ENCODE results near the gene NCCRP1.
A peak's percentile ranks its signal among the peaks of the same experiment; 100 is the strongest.

NCCRP1 gene

DNA sequence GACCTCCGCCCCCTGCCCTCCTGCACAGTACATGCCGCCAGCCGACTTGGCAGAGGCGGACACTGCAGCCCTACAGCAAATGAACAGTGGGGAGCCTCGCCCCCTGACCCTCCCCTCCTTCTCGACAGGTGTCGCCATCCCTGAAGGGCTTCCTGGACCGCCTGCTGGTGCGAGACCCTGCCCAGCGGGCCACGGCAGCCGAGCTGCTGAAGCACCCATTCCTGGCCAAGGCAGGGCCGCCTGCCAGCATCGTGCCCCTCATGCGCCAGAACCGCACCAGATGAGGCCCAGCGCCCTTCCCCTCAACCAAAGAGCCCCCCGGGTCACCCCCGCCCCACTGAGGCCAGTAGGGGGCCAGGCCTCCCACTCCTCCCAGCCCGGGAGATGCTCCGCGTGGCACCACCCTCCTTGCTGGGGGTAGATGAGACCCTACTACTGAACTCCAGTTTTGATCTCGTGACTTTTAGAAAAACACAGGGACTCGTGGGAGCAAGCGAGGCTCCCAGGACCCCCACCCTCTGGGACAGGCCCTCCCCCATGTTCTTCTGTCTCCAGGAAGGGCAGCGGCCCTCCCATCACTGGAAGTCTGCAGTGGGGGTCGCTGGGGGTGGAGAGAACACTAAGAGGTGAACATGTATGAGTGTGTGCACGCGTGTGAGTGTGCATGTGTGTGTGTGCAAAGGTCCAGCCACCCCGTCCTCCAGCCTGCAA is 18.3 kb upstream of the NCCRP1 start:
- no peak overlapping the region for H3K27ac ChIP-seq
- DNase-seq (ENCODE audit: low read depth, low spot score), result no peak

DNA sequence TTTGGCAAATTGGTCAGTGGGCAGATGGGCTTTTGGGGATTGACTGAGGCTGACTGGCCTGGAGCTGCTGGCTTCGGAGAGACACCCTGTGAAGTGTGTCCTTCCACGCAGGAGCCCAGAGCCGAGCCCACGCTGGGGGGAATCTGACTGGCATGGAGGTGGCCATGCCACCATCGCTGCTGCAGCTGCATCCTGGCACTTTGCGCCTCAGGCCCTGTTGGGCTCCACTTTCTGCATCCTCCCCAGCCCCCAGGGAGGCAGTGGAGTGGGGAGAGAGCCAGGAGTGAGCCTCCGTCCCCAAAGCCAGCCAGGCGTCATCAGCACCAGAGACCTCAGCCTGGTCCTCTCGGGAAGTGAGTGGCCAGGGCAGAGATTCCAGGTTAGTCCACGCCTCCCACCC is 17.0 kb upstream of the NCCRP1 start:
- no peak overlapping the region for H3K27ac ChIP-seq
- DNase-seq (ENCODE audit: low read depth, low spot score), result no peak

DNA sequence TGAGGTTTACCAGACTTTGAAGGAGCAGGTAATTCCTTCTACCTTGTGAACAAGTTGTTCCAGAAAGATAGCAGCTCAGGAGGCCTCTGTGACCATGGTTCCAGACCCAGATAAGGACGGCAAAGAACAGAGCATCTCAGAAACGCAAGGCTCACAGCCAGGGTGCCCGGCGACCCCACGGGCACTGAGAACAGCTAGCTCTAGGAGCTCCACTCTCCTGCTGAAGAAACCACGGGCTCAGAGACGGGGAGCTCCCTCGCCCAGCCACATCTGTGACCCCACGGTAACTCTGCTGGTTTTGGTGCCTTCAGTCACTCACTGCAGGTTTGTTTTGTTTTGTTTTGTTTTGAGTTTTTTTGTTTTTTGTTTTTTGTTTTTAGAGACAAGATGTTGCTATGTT is 16.0 kb upstream of the NCCRP1 start:
- no peak overlapping the region for H3K27ac ChIP-seq
- no peak for DNase-seq (ENCODE audit: low read depth, low spot score)

DNA sequence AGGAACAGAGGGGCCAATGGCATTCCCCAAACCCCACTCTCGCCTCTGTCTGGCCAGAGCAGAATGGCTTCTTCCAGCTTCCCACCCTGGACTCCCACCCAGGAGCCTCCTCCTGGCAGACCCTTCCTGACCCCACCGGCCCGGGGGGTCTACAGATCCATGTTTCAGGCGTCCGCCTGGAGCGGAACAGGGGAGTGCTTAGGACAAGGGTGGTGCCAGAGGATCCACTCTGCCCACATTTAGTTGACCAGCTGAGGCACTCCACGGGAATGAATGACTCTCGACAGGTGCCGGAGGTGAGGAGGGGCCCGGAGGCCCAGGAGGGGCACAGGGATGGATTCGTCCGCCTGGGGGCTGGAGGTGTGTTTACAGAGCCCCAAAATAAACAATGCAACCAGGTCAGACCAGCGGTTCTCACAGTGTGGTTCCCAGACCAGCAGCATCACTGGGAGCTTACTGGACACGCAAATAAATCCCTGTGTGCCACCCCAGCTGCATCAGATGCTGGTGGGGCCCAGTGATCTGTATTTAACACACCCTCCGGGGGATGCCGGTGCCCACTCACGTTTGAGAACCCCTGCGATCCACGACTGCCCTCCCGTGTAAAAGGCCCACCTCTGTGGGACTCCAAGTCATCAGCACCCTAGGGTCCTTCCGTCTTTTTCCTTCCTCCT is 15.1 kb upstream of the NCCRP1 start:
- H3K27ac ChIP-seq, result no peak overlapping the region
- no peak for DNase-seq (ENCODE audit: low read depth, low spot score)

DNA sequence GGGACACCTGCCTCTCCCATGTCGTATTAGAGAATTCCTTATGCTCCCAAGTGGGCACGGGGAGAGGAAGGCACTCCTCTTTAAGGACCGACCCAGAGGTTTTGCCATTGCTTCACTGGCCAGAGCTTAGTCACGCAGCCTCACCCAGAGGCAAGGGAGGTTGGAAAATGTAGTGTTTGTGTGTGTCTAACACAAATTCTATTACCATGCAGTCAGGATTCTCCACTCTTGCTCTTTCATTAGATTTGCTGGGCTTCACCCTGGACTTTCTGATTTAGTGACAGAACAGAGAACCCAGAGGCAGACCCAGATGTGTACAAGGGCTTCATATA is 14.6 kb upstream of the NCCRP1 start:
- no peak for DNase-seq (ENCODE audit: low read depth, low spot score)
- H3K27ac ChIP-seq, result no peak overlapping the region

DNA sequence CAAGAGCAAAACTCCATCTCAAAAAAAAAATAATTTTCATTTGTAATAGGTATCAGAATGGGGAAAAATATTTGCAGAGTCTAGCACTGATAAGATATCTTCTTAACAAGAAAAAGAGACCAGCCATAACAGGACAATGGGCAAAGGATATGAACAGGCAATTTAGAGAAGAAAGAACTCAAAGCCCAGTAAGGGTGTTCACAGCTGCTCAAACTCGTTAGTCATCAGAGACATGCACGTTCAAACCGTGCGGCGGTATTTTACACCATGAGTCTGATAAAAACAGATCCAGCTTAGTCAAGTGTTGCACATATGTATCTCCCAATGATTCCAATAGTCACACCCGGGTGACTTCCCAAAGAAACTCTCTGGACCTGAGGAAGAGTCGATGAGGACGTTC is 13.7 kb upstream of the NCCRP1 start:
- DNase-seq (ENCODE audit: low read depth, low spot score), result no peak

DNA sequence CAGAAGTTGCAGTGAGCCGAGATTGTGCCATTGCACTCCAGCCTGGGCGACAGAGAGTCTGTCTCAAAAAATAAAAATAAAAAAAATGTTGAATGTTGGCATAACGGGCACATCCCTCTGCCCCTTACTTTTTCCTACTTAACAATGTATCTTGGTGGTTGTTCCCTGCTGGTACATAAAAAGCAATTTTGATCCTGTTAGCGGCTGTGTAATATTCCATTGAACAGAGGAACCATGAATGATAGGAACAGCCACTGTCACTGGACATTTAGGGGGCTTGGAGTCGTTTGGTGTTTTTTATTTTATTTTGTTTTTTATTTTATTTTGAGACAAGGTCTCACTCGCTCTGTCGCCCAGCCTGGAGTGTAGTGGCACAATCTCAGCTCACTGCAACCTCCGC is 10.4 kb upstream of the NCCRP1 start:
- H3K27ac ChIP-seq, result no peak overlapping the region
- DNase-seq (ENCODE audit: low read depth, low spot score), result no peak

More for the DNA sequence above, 13.7 kb upstream of the NCCRP1 start:
- no peak overlapping the region for H3K27ac ChIP-seq

DNA sequence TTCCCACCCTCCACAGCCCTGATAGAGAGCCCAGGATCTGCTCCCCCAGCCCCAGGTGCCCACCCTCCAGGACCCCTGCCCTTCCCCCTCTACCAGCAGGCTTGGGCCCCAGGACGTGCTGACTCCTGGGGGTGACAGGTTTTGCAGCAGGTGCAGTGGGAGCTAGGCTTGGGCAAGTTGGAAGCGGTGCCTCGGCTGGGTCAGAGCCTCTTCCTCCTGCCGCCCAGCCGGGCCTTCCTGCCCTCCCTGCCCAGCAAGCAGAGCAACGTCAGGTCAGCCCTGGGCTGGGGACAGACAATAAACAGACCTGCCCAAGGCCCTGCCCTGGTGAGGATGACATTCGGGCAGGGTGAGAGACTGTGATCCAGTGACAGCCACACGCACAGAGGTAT is 9.2 kb upstream of the NCCRP1 start:
- H3K27ac ChIP-seq, result no peak overlapping the region
- no peak for DNase-seq (ENCODE audit: low read depth, low spot score)

DNA sequence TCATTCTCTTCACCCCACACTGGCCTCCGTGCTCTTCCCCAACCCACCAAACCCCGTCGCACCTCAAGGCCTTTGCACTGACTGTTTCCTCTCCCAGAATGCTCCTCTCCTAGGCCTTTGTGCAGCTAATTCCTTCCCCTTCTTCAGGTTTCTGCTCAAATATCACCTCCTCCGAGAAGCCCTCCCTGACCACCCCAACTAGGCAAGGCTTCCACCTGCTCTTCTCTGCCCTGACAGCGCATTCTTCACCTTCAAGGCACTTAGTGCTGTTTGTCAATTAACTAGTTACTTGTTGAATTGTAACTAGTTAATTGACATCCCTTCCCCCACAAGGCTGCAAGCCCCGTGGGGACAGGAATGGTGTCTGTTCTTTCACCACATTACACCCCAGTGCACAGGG is 7.8 kb upstream of the NCCRP1 start:
- no peak for DNase-seq (ENCODE audit: low read depth, low spot score)
- H3K27ac ChIP-seq, result no peak overlapping the region

DNA sequence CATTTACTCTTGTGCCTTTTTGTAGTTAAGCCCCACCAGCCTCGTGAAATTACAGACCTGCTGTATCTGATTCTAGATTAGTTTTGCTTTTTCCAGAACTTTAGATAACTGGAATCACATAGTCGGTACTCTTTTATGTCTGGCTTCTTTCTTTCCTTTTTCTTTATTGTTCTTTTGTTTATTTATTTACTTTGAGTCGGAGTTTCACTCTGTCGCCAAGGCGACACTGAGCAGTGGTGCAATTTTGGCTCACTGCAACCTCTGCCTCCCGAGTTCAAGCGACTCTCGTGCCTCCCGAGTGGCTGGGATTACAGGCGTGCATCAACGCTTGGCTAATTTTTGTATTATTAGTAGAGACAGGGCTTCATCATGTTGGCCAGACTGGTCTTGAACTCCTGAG is 6.0 kb upstream of the NCCRP1 start:
- no peak for DNase-seq (ENCODE audit: low read depth, low spot score)
- H3K27ac ChIP-seq, result no peak overlapping the region

DNA sequence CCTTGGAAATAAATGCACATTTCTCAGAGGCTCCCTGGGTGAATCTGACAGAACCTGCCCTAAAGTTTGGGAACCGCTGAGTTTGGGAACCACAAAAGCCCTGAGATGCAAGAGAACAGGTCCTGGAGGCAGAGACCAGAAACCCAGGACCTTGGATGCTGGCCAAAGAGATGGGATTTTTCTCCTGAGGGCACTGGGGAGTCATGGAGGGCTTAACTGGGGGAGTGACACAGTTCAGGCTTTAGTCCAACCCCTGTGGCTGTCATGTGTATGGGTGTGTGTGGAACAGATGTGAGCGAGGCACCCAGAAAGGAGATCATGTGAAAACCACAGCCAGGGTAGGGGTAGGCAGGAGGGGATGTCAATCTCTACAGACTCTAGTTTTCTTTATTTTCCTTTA is 3.9 kb upstream of the NCCRP1 start:
- no peak for DNase-seq (ENCODE audit: low read depth, low spot score)
- H3K27ac ChIP-seq, result no peak overlapping the region

DNA sequence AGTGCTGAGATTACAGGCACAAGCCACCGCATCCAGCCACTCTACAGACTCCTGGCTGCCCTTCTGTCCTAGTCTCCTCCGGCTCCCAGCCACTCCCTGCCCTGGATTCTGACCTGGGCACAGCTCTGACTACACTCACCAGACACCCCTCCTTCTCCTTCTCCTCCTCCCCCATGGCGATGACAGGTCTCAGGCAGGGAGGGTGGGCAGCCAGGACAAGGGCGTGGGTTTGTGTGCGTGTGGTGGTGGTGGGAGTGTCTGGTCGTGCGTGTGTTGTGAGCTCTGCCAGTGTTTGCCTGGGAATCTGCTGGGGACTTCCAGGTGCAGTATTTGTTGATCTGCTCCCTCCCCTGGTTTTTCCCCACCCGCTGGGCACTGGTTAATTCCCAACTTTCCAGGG is 3.0 kb upstream of the NCCRP1 start:
- H3K27ac ChIP-seq, result no peak overlapping the region
- DNase-seq (ENCODE audit: low read depth, low spot score), result no peak

DNA sequence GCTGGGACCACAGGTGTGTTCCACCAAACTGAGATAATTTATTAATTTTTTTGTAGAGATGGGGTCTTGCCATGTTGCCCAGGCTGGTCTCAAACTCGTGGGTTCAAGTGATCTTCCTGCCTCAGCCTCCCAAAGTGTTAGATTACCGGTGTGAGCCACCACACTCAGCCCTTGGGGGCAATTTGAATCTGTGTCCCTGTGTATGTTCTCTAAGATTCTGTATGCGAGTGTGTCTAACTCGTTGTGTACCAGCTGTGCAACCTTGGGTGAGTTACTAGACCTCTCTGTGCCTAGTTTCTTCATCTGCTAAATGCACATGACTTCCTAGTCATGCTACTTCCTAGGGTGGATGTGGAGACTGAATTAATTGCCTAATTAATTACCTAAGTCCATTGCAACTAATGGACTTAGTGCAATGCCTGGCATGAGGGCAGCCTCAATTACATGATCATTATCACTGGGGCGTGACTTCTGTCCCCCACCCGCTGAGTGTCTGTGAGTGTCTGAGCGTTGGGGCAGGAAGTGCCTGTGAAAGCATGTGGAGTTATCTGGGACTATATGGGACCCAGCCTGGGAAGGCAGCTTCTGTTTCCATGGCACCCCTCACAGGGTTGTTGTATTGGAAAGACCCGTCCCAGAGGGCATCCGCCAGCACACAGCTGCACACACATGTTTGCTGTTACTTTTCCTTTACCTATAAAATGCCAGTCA is 1.8 kb upstream of the NCCRP1 start:
- peak overlapping the region; percentile 55 for H3K27ac ChIP-seq
- DNase-seq (ENCODE audit: low read depth, low spot score), result no peak

DNA sequence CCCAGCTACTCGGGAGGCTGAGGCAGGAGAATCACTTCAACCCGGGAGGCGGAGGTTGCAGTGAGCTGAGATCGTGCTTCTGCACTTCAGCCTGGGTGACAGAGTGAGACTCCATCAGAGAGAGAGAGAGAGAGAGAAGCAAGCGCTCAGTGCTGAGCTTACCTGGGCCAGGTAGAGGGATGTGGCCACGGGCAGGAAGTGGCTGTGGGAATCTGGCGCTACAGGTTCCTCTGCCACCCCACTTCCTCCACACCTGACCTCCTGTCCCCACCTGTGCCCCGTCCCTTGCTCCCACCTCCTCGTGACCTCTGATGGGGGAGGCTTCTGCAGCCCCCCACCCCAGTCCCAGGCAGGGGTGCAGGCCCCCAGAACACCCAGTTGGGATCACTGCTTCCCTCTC is 1.0 kb upstream of the NCCRP1 start:
- no peak for DNase-seq (ENCODE audit: low read depth, low spot score)
- H3K27ac ChIP-seq, result peak overlapping the region; percentile 55

DNA sequence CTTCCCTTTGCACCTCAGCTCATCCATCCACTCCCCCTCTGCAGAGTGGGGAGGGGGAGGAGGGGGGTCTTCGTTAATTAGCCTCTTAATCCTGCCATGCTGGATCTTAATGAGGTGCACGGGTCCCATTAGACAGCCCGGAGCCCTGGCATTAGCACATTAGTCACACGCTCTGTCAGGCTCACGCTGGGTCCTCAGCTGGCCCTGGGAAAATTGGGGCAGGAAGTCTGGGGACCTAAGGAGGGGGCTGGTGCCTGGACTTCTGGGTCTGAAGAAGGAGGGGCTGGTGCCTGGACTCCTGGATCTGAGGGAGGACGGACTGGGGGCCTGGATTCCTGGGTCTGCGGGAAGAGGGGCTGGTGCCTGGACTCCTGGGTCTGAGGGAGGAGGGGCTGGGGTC is 444 bp upstream of the NCCRP1 start:
- DNase-seq (ENCODE audit: low read depth, low spot score), result no peak
- H3K27ac ChIP-seq, result peak overlapping the region; percentile 55

DNA sequence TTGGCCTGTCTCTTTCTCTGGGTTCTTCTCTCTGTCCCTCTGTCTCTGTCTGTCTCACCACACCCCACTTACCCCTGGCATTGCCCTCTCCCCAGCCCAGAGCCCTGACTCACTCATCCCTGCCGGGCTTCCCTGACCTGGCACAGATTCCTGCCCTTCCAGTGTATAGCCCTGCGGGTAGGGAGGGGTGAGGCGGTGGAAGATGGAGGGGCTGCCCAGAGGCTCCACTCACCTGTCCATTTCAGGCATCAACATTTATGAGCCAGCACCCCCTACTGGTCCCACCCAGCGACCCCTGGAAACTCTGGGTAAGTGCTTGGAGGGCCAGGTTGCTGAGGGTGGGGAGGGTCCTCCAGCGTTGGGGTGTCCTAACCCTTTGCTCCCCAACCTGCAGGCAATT is 1.0 kb downstream of the NCCRP1 start:
- peak overlapping the region; percentile 55 for H3K27ac ChIP-seq
- DNase-seq (ENCODE audit: low read depth, low spot score), result no peak

DNA sequence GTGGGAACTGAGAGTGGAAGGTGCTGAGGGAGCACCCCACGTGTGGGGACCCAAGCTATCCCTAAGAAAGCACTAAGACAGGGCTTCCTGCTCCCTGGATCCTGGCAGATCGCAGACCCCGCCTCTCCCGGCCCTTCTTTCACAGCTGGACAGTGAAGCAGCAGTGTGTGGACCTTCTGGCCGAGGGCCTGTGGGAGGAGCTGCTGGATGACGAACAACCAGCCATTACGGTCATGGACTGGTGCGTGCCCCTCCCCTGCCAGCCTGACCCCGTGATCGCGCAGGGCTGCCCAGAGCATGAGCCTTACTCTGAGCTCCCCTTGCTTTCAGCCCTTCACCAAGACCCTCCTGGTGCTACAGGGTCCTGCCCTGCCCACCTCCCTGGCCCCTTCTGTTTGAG is 2.3 kb downstream of the NCCRP1 start:
- H3K27ac ChIP-seq, result no peak overlapping the region
- no peak for DNase-seq (ENCODE audit: low read depth, low spot score)

DNA sequence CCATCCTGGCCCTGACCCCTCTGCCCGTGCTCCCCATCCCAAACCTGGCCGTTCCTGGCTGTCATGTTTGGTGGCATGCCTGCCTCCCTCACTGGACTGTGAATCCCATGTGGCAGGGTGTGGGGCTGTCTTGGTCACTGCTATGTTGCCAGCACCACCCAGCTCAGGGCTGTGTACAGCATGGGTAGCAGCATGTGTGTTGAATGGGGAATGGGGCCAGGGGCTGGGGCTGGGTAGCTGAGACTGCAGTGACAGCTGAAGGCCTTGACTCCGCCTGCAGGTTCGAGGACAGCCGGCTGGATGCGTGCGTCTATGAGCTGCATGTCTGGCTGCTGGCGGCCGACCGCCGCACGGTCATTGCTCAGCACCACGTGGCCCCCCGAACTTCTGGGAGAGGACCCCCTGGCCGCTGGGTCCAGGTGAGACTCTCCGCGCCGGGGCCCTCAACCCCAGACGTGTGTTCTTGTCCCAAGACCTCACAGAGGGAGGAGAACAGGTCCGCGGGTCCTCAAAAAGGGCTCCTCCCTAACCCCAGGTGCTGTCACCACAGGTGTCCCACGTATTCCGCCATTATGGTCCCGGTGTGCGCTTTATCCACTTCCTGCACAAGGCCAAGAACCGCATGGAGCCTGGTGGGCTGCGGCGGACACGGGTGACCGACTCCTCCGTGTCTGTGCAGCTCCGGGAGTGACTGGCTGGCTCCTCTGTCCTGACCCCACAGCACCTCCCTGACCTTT is 3.5 kb downstream of the NCCRP1 start:
- no peak for DNase-seq (ENCODE audit: low read depth, low spot score)
- no peak overlapping the region for H3K27ac ChIP-seq

DNA sequence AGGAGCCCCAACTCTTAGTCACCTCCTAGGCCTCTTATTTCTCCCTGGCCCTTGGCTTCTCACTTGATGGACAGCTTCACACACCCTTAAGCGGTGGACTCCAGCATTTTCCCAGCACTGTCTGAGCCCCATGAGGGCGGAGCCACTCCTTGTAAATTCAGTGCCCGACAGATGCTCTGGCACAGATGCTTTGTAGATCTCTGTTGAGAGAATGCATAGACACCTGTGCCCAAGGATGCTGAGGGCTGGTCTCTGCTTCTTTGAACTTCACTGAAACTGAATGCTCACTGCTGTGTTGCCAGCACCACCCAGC is 4.0 kb downstream of the NCCRP1 start:
- DNase-seq (ENCODE audit: low read depth, low spot score), result no peak

DNA sequence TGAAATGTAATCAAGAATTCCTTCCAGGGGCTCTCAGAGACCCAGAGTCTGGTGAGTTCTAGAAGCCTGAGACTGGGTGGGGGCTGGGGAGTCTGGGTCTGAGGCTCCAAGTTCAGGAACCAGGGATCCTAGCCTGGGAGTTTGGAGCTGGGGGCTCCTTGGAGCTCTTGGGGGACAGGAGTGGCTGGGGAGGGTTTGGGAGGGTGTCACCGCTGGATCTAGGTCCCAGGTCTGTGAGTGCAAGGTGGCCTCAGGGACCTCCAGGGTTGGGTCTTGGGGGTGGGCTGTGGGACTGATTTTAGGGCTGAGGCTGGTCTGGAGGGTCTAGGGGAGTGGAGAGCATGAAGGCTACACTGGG is 6.2 kb downstream of the NCCRP1 start:
- no peak overlapping the region for H3K27ac ChIP-seq
- DNase-seq (ENCODE audit: low read depth, low spot score), result no peak

More for the DNA sequence above, 4.0 kb downstream of the NCCRP1 start:
- H3K27ac ChIP-seq, result no peak overlapping the region
